ENCODE data around the gene ACTN1.

The ACTN1 gene

DNA sequence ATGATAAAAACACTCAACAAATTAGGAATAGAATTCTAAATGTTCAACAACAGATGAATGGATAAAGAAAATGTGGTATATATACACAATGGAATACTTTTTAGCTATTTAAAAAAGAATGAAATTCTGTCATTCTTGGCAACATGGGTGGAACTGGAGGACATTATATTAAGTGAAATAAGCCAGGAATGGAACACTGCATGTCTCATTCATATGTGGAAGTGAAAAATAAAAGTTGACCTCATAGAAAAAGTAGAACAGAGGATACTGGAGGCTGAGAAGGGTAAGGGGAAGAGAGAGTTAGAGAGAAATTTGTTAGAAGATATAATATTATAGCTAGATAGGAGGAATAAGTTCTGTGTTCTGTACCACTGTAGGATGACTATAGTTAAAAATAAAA is 150.4 kb downstream of the ACTN1 start:
- no peak for DNase-seq (ENCODE audit: low spot score)

DNA sequence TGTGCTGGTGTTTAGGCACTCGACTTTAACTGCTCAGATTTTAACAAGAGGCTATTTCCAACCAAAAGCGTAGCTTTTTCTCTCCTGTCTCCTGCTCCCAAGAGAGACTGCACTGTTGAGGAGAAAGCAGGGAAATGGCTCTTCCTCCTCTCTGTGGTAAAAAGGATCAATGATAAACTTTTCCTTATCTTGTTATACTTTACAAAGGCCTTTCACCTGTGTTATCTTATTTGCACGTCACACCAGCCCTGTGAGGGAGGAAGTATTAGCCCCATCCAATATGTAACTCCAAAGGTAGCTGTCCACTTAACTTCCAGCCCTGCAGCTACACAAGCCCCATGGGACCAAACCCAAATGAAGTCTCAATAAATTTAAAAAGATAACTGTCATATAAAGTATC is 153.4 kb downstream of the ACTN1 start:
- no peak for DNase-seq (ENCODE audit: low spot score)

GRCh38 chr14:68824517-68825347 is 154.4 kb downstream of the ACTN1 start:
- peak; percentile 85 for DNase-seq (ENCODE audit: low spot score)

- DNase-seq (ENCODE audit: low spot score): no peak
These were observed 154.9 kb downstream of the ACTN1 start for GRCh38 chr14:68824207-68824516.

Measured in kidney tubule cell (primary cell).